Measurements from ENCODE around the gene KLC1.
"Not testable (repeated sequence)": the region's sequence is repeated elsewhere in the genome, so short reads cannot be mapped to it uniquely, and the experiment has no call there.

KLC1 gene

DNA sequence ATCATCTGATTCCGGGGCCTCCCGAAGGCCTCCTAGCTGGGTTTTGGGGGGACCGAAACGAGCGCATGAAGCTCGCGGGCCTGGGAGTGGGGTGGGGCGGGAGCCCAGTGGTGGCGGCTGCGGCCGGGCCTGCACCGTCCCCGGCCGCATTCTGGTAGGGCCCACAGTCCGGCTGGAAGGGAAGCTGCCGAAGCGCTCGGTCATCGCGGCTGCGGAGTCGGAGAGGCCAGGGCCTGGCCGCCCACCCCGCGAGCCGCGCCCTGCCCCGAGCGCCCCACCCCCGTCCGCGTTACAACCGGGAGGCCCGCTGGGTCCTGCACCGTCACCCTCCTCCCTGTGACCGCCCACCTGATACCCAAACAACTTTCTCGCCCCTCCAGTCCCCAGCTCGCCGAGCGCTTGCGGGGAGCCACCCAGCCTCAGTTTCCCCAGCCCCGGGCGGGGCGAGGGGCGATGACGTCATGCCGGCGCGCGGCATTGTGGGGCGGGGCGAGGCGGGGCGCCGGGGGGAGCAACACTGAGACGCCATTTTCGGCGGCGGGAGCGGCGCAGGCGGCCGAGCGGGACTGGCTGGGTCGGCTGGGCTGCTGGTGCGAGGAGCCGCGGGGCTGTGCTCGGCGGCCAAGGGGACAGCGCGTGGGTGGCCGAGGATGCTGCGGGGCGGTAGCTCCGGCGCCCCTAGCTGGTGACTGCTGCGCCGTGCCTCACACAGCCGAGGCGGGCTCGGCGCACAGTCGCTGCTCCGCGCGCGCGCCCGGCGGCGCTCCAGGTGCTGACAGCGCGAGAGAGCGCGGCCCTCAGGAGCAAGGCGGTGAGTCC, at the start of gene KLC1:
TSS of gene KLC1 (plus strand) at position 528 of the 819 bp plus-strand sequence. CDS start 25,354 bp downstream, outside the sequence.
- in situ Hi-C loops (cut with MboI; ENCODE audit: low pct_unique_long_range_greater_than_20kb, low sequenced_read_pairs), result no loop called here
- peak; percentile 67 for DNase-seq

DNA sequence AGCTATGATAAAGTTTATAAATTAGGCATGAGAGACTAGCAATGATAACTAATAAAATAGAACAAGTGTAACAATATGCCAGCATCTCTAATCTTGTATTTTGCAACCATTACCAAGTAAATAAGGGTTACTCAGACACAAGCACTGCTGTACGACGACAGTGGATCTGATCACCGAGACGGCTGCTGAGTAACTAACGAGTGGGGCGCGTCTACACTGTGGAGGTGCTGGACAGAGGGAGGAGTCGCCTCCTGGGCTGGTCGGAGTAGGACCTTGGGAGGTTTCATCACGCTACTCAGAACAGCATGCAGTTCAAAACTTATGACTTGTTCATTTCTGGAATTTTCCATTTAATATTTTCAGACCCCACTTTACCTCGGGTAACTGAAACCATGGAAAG, 47.8 kb upstream of the KLC1 start:
- in situ Hi-C loops (cut with MboI; ENCODE audit: low pct_unique_long_range_greater_than_20kb, low sequenced_read_pairs), result no loop called here
- no peak for DNase-seq

- DNase-seq, result no peak
- in situ Hi-C loops (cut with MboI; ENCODE audit: low pct_unique_long_range_greater_than_20kb, low sequenced_read_pairs), result no loop called here
Observed at GRCh38 chr14:103581954-103582703, 46.9 kb upstream of the KLC1 start.

GRCh38 chr14:103584326-103584915, 44.6 kb upstream of the KLC1 start:
- no peak for DNase-seq
- in situ Hi-C loops (cut with MboI; ENCODE audit: low pct_unique_long_range_greater_than_20kb, low sequenced_read_pairs), result no loop called here

- DNase-seq, result no peak
- in situ Hi-C loops (cut with MboI; ENCODE audit: low pct_unique_long_range_greater_than_20kb, low sequenced_read_pairs), result no loop called here
Observed at GRCh38 chr14:103593577-103593976, 35.4 kb upstream of the KLC1 start.

DNA sequence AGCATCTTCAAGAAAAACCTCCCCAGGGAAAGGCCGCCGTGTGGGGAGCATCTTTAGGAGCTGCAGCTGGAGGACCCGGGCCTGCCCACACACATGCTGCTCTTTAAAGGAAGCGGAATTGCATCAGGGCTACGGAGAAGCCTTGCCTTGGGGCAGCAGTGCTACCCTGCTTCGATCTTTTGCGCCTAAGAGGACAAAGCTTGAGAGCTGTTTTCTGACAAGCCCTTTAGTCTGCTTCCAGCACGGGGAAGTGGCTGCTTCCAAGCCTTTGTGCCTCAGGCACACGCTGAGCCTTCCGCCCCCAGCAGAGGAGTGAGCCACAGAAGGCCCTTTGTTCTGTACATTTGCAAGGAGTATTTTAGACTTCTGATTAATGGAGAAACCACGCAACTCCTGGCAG, 34.7 kb upstream of the KLC1 start:
- in situ Hi-C loops (cut with MboI; ENCODE audit: low pct_unique_long_range_greater_than_20kb, low sequenced_read_pairs), result no loop called here
- no peak for DNase-seq

- DNase-seq, result no peak
- in situ Hi-C loops (cut with MboI; ENCODE audit: low pct_unique_long_range_greater_than_20kb, low sequenced_read_pairs), result no loop called here
Observed at GRCh38 chr14:103597623-103598377, 31.2 kb upstream of the KLC1 start.

DNA sequence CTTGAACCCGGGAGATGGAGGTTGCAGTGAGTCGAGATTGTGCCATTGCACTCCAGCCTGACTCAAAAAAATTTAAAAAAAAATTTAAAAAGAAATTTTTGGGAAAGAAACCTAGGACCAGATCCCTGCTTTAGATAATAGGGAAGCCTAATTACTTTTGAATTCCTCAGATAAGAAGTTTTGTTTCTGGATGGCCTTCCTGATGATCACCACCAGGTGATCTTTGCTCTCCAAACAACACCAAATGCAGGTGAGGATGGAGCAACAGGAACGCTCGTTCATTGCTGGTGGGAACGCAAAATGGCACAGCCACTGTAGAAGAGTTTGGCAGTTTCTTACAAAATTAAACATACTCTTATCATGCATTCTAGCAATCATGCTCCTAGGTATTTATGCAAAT, 28.5 kb upstream of the KLC1 start:
- in situ Hi-C loops (cut with MboI; ENCODE audit: low pct_unique_long_range_greater_than_20kb, low sequenced_read_pairs), result no loop called here
- DNase-seq, result no peak

DNA sequence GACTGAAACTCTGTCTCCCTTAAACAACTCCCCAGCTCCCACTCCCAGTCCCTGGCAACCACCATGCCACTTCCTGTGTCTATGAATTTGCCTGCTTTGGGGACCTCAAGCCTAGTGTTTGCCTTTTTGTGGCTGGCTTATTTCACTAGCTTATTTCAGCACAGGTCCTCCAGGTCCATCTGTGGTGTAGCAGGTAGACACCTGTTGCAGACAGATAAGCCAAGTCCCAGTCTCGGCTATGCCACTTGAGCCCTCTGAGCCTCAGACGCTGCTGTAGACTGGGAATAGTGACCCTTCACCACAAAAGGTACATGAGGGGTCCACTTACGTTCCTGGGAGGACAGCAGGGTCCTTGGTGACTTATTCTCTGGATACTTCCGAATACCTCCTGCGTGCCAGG, 24.4 kb upstream of the KLC1 start:
- no peak for DNase-seq
- in situ Hi-C loops (cut with MboI; ENCODE audit: low pct_unique_long_range_greater_than_20kb, low sequenced_read_pairs), result no loop called here

DNA sequence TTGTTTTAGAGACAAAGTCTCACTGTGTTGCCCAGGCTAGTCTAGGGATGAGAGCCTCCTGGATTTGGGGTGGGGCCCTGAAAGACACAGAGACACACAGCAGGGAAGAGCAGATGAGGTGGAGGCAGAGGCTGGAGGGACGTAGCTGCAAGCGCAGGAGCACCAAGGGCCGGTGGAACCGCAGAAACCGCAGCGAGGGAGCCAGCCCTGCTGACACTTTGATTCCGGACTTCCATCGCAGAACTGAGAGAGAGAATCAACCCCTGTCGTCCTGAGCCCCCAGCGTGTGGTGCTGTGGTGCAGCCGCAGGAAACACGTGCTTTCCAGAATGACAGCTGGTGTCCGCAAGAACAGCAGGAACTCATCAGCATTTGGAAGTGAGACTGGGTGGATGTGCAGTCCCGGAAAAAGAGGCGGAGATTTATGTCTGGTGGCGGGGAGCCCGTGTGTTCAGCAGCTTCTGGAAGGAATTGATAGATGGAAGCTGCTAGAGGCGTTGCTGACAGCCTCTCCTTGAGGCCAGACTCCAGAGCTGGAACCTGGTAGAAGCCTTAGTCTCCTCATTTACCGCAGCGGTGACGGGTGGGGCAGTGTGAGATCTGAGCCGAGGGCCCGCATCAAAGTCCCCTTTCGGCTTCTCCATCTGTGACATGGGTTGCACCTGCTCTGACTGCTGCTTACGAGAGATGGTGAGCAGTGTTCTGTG, 21.9 kb upstream of the KLC1 start:
- in situ Hi-C loops (cut with MboI; ENCODE audit: low pct_unique_long_range_greater_than_20kb, low sequenced_read_pairs), result no loop called here
- DNase-seq, result peak; percentile 97

GRCh38 chr14:103607822-103608221, 21.2 kb upstream of the KLC1 start:
- in situ Hi-C loops (cut with MboI; ENCODE audit: low pct_unique_long_range_greater_than_20kb, low sequenced_read_pairs), result no loop called here
- DNase-seq, result no peak

GRCh38 chr14:103609081-103609480, 19.9 kb upstream of the KLC1 start:
- DNase-seq; in situ Hi-C loops (cut with MboI; ENCODE audit: low pct_unique_long_range_greater_than_20kb, low sequenced_read_pairs): not testable (repeated sequence)

- in situ Hi-C loops (cut with MboI; ENCODE audit: low pct_unique_long_range_greater_than_20kb, low sequenced_read_pairs), result no loop called here
- DNase-seq, result no peak
Observed at GRCh38 chr14:103611215-103611614, 17.8 kb upstream of the KLC1 start.

DNA sequence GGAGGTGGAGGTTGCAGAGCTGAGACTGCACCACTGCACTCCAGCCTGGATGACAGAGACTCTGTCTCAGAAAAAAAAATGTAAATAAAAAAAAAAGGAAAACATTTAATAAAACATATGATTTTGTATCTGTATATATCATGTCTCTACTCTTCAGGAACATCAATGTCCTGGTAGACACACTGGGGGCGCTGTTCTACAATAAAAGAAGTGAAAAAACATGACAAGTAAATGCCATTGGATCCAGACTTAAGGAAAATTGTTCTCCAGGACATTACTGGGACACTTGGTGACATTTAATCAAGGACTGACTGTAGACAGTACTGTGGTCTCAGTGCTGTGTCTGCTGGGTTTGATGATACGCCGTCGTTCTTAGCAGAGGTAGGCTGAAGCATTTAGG, 15.5 kb upstream of the KLC1 start:
- in situ Hi-C loops (cut with MboI; ENCODE audit: low pct_unique_long_range_greater_than_20kb, low sequenced_read_pairs), result no loop called here
- peak; percentile 60 for DNase-seq

DNA sequence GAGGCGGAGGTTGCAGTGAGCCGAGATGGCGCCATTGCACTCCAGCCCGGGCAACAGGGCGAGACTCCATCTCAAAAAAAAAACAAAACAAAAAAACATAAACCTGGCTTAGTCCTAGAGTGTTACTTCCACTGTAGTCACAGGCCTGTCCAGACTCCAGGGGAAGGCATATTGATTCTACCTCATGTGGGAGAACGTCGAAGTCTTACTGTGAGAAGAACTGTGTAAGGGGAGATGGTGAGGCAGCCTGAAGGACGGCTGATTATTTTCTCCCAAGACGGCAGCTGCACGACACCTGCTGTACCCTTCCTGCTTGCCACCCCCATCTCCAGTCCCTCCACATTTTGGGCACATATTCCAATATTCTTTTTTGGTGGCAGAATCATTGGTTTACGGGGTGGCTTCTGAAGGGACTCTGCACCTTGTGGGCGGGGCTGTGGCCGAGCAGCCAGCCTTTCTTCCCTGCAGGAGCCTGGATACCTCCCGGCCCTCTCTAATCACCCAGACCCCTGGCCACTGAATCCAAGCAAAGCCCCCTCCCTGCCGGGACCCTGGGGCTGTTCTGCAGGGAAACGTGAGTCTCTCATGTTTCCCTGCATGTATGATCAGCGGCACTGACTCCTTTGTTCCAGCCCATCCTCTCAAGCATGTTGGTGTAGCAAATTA, 12.2 kb upstream of the KLC1 start:
- in situ Hi-C loops (cut with MboI; ENCODE audit: low pct_unique_long_range_greater_than_20kb, low sequenced_read_pairs), result no loop called here
- DNase-seq, result no peak

DNA sequence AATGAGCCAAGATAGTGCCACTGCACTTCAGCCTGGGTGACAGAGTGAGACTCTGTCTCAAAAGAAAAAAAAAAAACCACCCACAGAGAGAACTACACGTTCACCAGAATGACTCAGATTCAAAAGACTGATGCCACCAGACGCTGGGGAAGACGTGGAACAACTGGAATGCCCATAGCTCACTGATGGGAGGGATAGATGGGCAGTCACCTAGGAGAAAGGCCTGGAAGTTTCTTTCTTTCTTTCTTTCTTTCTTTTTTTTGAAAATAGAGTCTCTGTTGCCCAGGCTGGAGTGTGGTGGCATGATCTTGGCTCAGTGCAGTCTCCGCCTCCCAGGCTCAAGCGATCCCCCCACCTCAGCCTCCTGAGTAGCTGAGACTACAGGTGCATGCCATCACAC, 10.0 kb upstream of the KLC1 start:
- in situ Hi-C loops (cut with MboI; ENCODE audit: low pct_unique_long_range_greater_than_20kb, low sequenced_read_pairs), result no loop called here

GRCh38 chr14:103621860-103622259, 7.2 kb upstream of the KLC1 start:
- in situ Hi-C loops (cut with MboI; ENCODE audit: low pct_unique_long_range_greater_than_20kb, low sequenced_read_pairs), result no loop called here
- DNase-seq, result no peak

More for the DNA sequence above, 10.0 kb upstream of the KLC1 start:
- no peak for DNase-seq

- in situ Hi-C loops (cut with MboI; ENCODE audit: low pct_unique_long_range_greater_than_20kb, low sequenced_read_pairs), result no loop called here
- DNase-seq, result no peak
Observed at GRCh38 chr14:103623308-103623707, 5.7 kb upstream of the KLC1 start.

All from KBM-7 (cell line).